ENCODE results near the gene COL4A6.

The COL4A6 gene

DNA sequence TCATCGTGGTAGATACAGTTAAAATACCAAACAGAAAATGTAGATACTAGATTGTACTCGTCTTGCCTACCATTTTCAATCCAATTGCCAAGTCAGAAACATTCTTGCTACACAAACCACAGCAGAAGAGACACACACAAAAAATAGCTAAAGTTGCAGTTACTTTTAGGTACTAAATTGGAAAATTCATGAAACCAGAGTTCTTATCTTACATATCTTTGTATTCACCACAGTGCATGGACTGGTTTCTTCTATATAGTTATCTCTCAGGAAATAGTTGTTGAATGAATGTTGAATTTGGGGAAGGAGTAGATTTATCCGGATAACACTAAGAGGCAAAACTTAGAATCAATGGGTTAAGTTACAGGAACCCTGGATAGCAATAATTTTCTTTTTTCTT lies 15.6 kb upstream of the COL4A6 start:
- H3K36me3 ChIP-seq (ENCODE audit: control insufficient read depth in 2 of 2, insufficient read depth in 1 of 2, low read length in 2 of 2), result peaks cover 0 to 3% of the 10 kb centered on the region in 2 experiments; a peak in 1 of 3 replicates
- TF ChIP-seq ZNF404 (tag by site-specific recombination; IDR thresholded peaks at IDR 0.05) (no peak), HOXC10 (CRISPR knock-in tag; IDR thresholded peaks at IDR 0.05) (no peak)
- no peak overlapping the region for H3K27ac ChIP-seq (ENCODE audit: extremely low read depth, low read depth, low read length)
- CTCF ChIA-PET, result interaction anchor here (0.7 kb wide), 1 partner anchor 9 kb away, joined by 5 read pairs; no protein-coding TSS in a partner anchor
- no peaks in the 10 kb centered on the region for H3K9me3 ChIP-seq (ENCODE audit: control insufficient read depth, insufficient read depth, low read depth, low read length)
- H3K4me3 ChIP-seq (ENCODE audit: low read depth, low read length), result no peak overlapping the region
- POLR2A ChIA-PET, result no interaction called here
- H3K4me1 ChIP-seq (ENCODE audit: control insufficient read depth, insufficient read depth, low read length), result no peaks in the 10 kb centered on the region

DNA sequence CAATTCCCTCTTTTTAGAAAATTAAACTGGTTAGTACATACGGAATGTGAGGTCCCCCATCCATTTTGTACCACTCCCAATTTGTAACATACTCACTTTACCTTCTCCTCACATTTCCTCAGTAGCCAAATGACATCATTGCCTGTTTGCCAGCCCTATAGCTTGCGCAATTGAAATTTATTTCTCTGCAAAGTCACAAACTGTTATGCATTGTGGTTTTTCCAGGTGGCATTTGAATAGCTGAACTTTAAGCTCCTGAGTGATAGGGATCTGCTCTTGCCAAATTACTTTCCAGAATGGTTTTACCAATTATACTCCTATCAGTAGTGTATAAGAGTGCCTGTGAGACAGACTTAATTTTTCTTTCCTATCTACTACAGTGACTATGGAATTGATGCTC lies 9.1 kb upstream of the COL4A6 start:
- ChIA-PET POLR2A (interaction anchor here (1.6 kb wide), 1 partner anchor 8 kb away, joined by 3 read pairs; the partner anchor contains the start of gene COL4A5), CTCF (interaction anchor here (0.6 kb wide), 3 partner anchors 17 to 273 kb away, joined by 3 to 5 read pairs (median 3); no protein-coding TSS in a partner anchor)
- H3K27ac ChIP-seq (ENCODE audit: extremely low read depth, low read depth, low read length), result no peak overlapping the region
- H3K4me3 ChIP-seq (ENCODE audit: low read depth, low read length), result no peak overlapping the region
- H3K4me1 ChIP-seq (ENCODE audit: control insufficient read depth, insufficient read depth, low read length), result peaks cover 4% of the 10 kb centered on the region
- no peaks in the 10 kb centered on the region for H3K36me3 ChIP-seq (ENCODE audit: control insufficient read depth in 2 of 2, insufficient read depth in 1 of 2, low read length in 2 of 2)
- peaks cover 2% of the 10 kb centered on the region; the same call in 1 of the 2 replicates for H3K9me3 ChIP-seq (ENCODE audit: control insufficient read depth, insufficient read depth, low read depth, low read length)
- TF ChIP-seq TRIM28 (IDR thresholded peaks at IDR 0.05; ENCODE audit: borderline replicate concordance, low read length), result 0 out of 2 replicates have a peak, but pooled peaks have one; percentile 5
- no peak for TF ChIP-seq KLF10 (tag by site-specific recombination; IDR thresholded peaks at IDR 0.05)
- TF ChIP-seq ZSCAN30 (tag by site-specific recombination; IDR thresholded peaks at IDR 0.05), result no peak
- no peak for TF ChIP-seq ZNF785 (tag by site-specific recombination; IDR thresholded peaks at IDR 0.05)
- TF ChIP-seq ZNF184 (tag by site-specific recombination; IDR thresholded peaks at IDR 0.05), result 0 out of 2 replicates have a peak, but pooled peaks have one; percentile 23
- TF ChIP-seq, protein P1, sequence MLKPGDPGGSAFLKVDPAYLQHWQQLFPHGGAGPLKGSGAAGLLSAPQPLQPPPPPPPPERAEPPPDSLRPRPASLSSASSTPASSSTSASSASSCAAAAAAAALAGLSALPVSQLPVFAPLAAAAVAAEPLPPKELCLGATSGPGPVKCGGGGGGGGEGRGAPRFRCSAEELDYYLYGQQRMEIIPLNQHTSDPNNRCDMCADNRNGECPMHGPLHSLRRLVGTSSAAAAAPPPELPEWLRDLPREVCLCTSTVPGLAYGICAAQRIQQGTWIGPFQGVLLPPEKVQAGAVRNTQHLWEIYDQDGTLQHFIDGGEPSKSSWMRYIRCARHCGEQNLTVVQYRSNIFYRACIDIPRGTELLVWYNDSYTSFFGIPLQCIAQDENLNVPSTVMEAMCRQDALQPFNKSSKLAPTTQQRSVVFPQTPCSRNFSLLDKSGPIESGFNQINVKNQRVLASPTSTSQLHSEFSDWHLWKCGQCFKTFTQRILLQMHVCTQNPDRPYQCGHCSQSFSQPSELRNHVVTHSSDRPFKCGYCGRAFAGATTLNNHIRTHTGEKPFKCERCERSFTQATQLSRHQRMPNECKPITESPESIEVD (tag by site-specific recombination; IDR thresholded peaks at IDR 0.05), result peak; percentile 88
- peak; percentile 70 for TF ChIP-seq FEZF1 (tag by site-specific recombination; IDR thresholded peaks at IDR 0.05)
- TF ChIP-seq ZNF335 (tag by site-specific recombination; conservative IDR thresholded peaks at IDR 0.05), result no peak
- TF ChIP-seq ZNF561 (tag by site-specific recombination; IDR thresholded peaks at IDR 0.05; ENCODE audit: borderline replicate concordance), result no peak
- TF ChIP-seq, protein P2, sequence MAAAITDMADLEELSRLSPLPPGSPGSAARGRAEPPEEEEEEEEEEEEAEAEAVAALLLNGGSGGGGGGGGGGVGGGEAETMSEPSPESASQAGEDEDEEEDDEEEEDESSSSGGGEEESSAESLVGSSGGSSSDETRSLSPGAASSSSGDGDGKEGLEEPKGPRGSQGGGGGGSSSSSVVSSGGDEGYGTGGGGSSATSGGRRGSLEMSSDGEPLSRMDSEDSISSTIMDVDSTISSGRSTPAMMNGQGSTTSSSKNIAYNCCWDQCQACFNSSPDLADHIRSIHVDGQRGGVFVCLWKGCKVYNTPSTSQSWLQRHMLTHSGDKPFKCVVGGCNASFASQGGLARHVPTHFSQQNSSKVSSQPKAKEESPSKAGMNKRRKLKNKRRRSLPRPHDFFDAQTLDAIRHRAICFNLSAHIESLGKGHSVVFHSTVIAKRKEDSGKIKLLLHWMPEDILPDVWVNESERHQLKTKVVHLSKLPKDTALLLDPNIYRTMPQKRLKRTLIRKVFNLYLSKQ (tag by site-specific recombination; IDR thresholded peaks at IDR 0.05; ENCODE audit: borderline replicate concordance), result no peak
- TF ChIP-seq, protein P3, sequence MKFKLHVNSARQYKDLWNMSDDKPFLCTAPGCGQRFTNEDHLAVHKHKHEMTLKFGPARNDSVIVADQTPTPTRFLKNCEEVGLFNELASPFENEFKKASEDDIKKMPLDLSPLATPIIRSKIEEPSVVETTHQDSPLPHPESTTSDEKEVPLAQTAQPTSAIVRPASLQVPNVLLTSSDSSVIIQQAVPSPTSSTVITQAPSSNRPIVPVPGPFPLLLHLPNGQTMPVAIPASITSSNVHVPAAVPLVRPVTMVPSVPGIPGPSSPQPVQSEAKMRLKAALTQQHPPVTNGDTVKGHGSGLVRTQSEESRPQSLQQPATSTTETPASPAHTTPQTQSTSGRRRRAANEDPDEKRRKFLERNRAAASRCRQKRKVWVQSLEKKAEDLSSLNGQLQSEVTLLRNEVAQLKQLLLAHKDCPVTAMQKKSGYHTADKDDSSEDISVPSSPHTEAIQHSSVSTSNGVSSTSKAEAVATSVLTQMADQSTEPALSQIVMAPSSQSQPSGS (tag by site-specific recombination; IDR thresholded peaks at IDR 0.05; ENCODE audit: low read depth), result peak; percentile 81
- no peak for TF ChIP-seq ZNF138 (tag by site-specific recombination; IDR thresholded peaks at IDR 0.05; ENCODE audit: borderline replicate concordance)
- peak; percentile 42 for TF ChIP-seq IKZF3 (tag by site-specific recombination; IDR thresholded peaks at IDR 0.05)
- TF ChIP-seq ZNF501 (tag by site-specific recombination; IDR thresholded peaks at IDR 0.05), result no peak
- peak; percentile 86 for TF ChIP-seq OSR2 (tag by site-specific recombination; IDR thresholded peaks at IDR 0.05)
- TF ChIP-seq, protein P4, sequence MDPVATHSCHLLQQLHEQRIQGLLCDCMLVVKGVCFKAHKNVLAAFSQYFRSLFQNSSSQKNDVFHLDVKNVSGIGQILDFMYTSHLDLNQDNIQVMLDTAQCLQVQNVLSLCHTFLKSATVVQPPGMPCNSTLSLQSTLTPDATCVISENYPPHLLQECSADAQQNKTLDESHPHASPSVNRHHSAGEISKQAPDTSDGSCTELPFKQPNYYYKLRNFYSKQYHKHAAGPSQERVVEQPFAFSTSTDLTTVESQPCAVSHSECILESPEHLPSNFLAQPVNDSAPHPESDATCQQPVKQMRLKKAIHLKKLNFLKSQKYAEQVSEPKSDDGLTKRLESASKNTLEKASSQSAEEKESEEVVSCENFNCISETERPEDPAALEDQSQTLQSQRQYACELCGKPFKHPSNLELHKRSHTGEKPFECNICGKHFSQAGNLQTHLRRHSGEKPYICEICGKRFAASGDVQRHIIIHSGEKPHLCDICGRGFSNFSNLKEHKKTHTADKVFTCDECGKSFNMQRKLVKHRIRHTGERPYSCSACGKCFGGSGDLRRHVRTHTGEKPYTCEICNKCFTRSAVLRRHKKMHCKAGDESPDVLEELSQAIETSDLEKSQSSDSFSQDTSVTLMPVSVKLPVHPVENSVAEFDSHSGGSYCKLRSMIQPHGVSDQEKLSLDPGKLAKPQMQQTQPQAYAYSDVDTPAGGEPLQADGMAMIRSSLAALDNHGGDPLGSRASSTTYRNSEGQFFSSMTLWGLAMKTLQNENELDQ (tag by site-specific recombination; IDR thresholded peaks at IDR 0.05; ENCODE audit: low read depth), result no peak
- TF ChIP-seq ZNF843 (tag by site-specific recombination; IDR thresholded peaks at IDR 0.05), result no peak
- TF ChIP-seq ZNF10 (tag by site-specific recombination; IDR thresholded peaks at IDR 0.05), result no peak
- 0 out of 2 replicates have a peak, but pooled peaks have one; percentile 34 for TF ChIP-seq KLF16 (tag by site-specific recombination; IDR thresholded peaks at IDR 0.05)
- peak; percentile 38; the same call in 1 of the 2 replicates for TF ChIP-seq ZBTB17 (tag by site-specific recombination; IDR thresholded peaks at IDR 0.05)
- no peak for TF ChIP-seq ZNF121 (tag by site-specific recombination; IDR thresholded peaks at IDR 0.05)
- no peak for TF ChIP-seq YY1 (tag by site-specific recombination; IDR thresholded peaks at IDR 0.05)
- peak; percentile 72 for TF ChIP-seq ZBTB21 (tag by site-specific recombination; IDR thresholded peaks at IDR 0.05)
- TF ChIP-seq PRDM1 (tag by site-specific recombination; IDR thresholded peaks at IDR 0.05), result 0 out of 2 replicates have a peak, but pooled peaks have one; percentile 26
- TF ChIP-seq ZSCAN23 (tag by site-specific recombination; IDR thresholded peaks at IDR 0.05), result no peak
- no peak for TF ChIP-seq ZNF19 (tag by site-specific recombination; IDR thresholded peaks at IDR 0.05; ENCODE audit: low read depth)
- TF ChIP-seq ZFP69B (tag by site-specific recombination; IDR thresholded peaks at IDR 0.05), result 0 out of 2 replicates have a peak, but pooled peaks have one; percentile 24
- TF ChIP-seq ZXDB (tag by site-specific recombination; IDR thresholded peaks at IDR 0.05), result peak; percentile 63
- TF ChIP-seq ZNF629 (tag by site-specific recombination; IDR thresholded peaks at IDR 0.05), result peak; percentile 76
